Activated CD4-positive, alpha-beta T cell treated with anti-CD3 and anti-CD28 coated beads, Interleukin-2, amount 10 ng/mL, durations not matched to agents 7 days and 5 days (primary cell): ENCODE results near the gene ANKRD39. TPM values are rescaled to one million over a fixed set of nuclear protein-coding genes. Genes with fewer than 3 reads are reported as not detected.
"Not testable (repeated sequence)": the region's sequence is repeated elsewhere in the genome, so short reads cannot be mapped to it uniquely, and the experiment has no call there.

Source experiments
- CTCF ChIA-PET: fragments of 350-600 bp; sonication (Branson Sonifier 250); formaldehyde crosslinking; loops from one replicate; lab custom pipeline; 2021; ENCODE audit warnings: antibody characterized with exemption; lab: Charles Lee
- POLR2A ChIA-PET: fragments of 350-600 bp; sonication (Branson Sonifier 250); formaldehyde crosslinking; loops from one replicate; lab custom pipeline; 2021; ENCODE audit warnings: antibody characterized with exemption; lab: Charles Lee
- DNase-seq: peaks from one replicate; pipeline ENCODE4 v3.0.0-alpha.2; 2020
- H3K27ac Mint-ChIP-seq: one replicate; pipeline ENCODE4 v1.8.0; 2021; ENCODE audit warnings: mild to moderate bottlenecking, moderate library complexity, mixed read lengths
- H3K27me3 Mint-ChIP-seq: one replicate; pipeline ENCODE4 v1.8.0; 2021; ENCODE audit warnings: mixed read lengths
- H3K36me3 Mint-ChIP-seq: one replicate; pipeline ENCODE4 v1.8.0; 2021; ENCODE audit warnings: low read depth, mixed read lengths
- H3K4me1 Mint-ChIP-seq: one replicate; pipeline ENCODE4 v1.8.0; 2021; ENCODE audit warnings: mixed read lengths
- H3K4me3 Mint-ChIP-seq: one replicate; pipeline ENCODE4 v1.8.0; 2021; ENCODE audit warnings: mild to moderate bottlenecking, moderate library complexity, mixed read lengths
- H3K9me3 Mint-ChIP-seq: one replicate; pipeline ENCODE4 v1.8.0; 2021; ENCODE audit warnings: mixed read lengths
- total RNA-seq, 2 experiments: library from RNA; stranded (reverse); gene quantifications; one replicate each; pipeline ENCODE4 v1.2.3, GENCODE V29; 2021

The ANKRD39 gene
- total RNA-seq, 2 experiments from 2014 or later, result 32.8 to 35.8 TPM

- peaks cover 44% of the 10 kb centered on the region for H3K4me1 Mint-ChIP-seq
- H3K27ac Mint-ChIP-seq, result peak overlapping the region; percentile 85
- ChIA-PET POLR2A (no interaction called here), CTCF (interaction anchor here (1.0 to 4.4 kb wide), 4 partner anchors 10 to 90 kb away, joined by 3 to 39 read pairs (median 5); partner anchors contain the start of gene ANKRD39)
- DNase-seq, result no peak
- H3K36me3 Mint-ChIP-seq, result peaks cover 23% of the 10 kb centered on the region
- peaks cover 10% of the 10 kb centered on the region for H3K27me3 Mint-ChIP-seq
- peak overlapping the region; percentile 79 for H3K4me3 Mint-ChIP-seq
- H3K9me3 Mint-ChIP-seq, result no peaks in the 10 kb centered on the region
These were observed 9.4 kb upstream of the ANKRD39 start for GRCh38 chr2:96866986-96867755.

DNA sequence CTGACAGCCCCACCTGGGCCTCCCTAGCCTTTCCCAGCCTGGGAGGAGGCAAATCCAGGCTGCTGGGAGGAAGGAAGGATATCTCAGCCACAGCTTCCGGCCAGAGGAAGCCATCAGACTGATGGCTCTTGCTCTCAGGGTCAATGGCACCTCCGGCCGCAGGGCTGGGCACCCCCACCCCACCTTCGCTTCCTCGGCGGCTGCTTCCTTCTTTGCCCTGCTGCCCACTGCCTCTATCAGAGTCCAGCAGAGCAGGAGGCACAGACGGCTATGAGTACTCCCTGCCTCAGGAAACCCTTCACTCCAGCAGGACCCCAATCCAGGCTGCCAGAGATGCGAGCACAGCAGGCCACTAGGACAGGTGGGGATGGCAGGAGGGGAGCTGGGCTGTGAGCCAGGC, 8.8 kb upstream of the ANKRD39 start:
- Mint-ChIP-seq H3K27me3 (peaks cover 10% of the 10 kb centered on the region), H3K9me3 (no peaks in the 10 kb centered on the region), H3K4me1 (peaks cover 47% of the 10 kb centered on the region), H3K4me3 (peak overlapping the region; percentile 79), H3K36me3 (peaks cover 28% of the 10 kb centered on the region), H3K27ac (peak overlapping the region; percentile 54)
- ChIA-PET POLR2A (no interaction called here), CTCF (interaction anchor here (1.0 to 4.4 kb wide), 3 partner anchors 9 to 90 kb away, joined by 3 to 39 read pairs (median 3); partner anchors contain the start of gene ANKRD39)
- DNase-seq, result no peak

DNA sequence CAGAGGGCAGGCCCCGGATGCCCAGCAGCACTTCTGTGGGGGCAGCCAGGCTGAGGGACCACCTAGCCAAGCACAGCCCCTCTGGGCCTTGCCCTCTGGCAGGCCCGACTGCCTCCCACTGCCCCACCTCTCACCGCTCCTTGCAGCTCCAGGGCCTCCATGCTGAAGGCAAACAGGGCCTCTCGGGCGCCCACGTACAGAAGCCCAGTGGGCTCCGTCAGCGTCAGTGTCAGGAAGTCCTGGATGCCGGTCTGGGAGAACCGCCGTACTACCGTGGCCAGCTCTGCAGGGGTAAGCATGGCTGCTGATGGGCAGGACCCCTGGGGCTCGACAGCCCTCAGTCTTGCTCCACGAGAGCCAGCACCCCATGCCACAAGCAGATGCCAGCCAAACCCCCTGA, 8.3 kb upstream of the ANKRD39 start:
- Mint-ChIP-seq H3K9me3 (no peaks in the 10 kb centered on the region), H3K4me3 (no peak overlapping the region), H3K27ac (no peak overlapping the region), H3K27me3 (peaks cover 7% of the 10 kb centered on the region), H3K4me1 (peaks cover 44% of the 10 kb centered on the region), H3K36me3 (peaks cover 31% of the 10 kb centered on the region)
- DNase-seq, result no peak
- ChIA-PET POLR2A (no interaction called here), CTCF (interaction anchor here (4.4 kb wide), 1 partner anchor 9 kb away, joined by 39 read pairs; the partner anchor contains the start of gene ANKRD39)

GRCh38 chr2:96865654-96866053, 7.8 kb upstream of the ANKRD39 start:
- H3K27ac Mint-ChIP-seq, result peak overlapping the region; percentile 60
- ChIA-PET CTCF (interaction anchor here (1.3 to 4.4 kb wide), 2 partner anchors 8 to 89 kb away, joined by 4 to 39 read pairs; partner anchors contain the start of gene ANKRD39), POLR2A (no interaction called here)
- H3K27me3 Mint-ChIP-seq, result peaks cover 2% of the 10 kb centered on the region
- peaks cover 31% of the 10 kb centered on the region for H3K36me3 Mint-ChIP-seq
- no peaks in the 10 kb centered on the region for H3K9me3 Mint-ChIP-seq
- no peak for DNase-seq
- H3K4me3 Mint-ChIP-seq, result no peak overlapping the region
- H3K4me1 Mint-ChIP-seq, result peaks cover 40% of the 10 kb centered on the region

DNA sequence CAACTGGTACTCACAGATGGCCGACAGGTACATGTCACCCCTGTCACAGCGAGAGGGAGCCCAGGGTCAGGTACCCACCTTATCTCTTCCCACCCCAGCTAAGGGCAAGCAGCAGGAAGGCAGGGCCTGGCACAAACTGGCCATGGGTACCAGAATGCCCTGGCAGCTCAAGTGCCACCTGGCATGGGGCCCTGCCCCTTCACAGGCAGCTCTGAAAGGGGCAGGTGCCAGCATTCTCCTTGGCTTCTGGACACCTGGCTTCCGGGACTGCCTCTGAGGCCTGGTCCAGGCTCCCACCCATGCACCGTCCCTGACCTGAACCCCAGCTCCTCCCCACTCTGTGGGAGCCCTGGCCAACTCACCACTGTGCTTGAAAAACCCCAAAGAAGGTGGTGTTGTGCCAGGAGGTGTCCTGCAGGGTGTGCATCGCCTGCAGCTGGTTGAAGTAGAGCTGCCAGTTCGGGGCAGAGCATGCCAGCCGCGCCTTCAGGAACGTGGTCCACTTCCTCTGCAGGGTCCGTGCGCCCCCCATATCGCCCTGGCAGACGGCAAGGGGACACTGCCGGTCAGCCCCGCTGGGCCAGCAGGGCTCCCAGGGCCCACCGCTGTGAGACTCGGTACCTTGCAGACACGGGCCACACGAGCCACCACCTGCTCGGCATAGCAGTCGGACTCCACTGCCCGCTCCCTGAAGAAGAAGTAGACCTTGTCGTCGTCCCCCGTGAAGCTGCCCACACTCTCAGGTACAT, 6.7 kb upstream of the ANKRD39 start:
- Mint-ChIP-seq H3K9me3 (no peaks in the 10 kb centered on the region), H3K27me3 (no peaks in the 10 kb centered on the region), H3K4me3 (no peak overlapping the region), H3K36me3 (peaks cover 37% of the 10 kb centered on the region), H3K27ac (no peak overlapping the region), H3K4me1 (peaks cover 46% of the 10 kb centered on the region)
- CTCF ChIA-PET, result interaction anchor here (0.5 to 1.3 kb wide), 7 partner anchors 8 to 1947 kb away, joined by 3 to 4 read pairs (median 4); partner anchors contain the start of gene ANKRD36
- POLR2A ChIA-PET, result interaction anchor here (0.7 kb wide), 1 partner anchor 48 kb away, joined by 3 read pairs; the partner anchor contains the start of gene CNNM3
- no peak for DNase-seq

- Mint-ChIP-seq H3K9me3 (no peaks in the 10 kb centered on the region), H3K27me3 (no peaks in the 10 kb centered on the region), H3K4me3 (no peak overlapping the region), H3K27ac (peak overlapping the region; percentile 62), H3K4me1 (peaks cover 54% of the 10 kb centered on the region), H3K36me3 (peaks cover 37% of the 10 kb centered on the region)
- CTCF ChIA-PET, result interaction anchor here (0.5 to 1.1 kb wide), 4 partner anchors 7 to 1948 kb away, joined by 3 to 4 read pairs (median 4); partner anchors contain the start of gene ANKRD36
- POLR2A ChIA-PET, result interaction anchor here (0.7 kb wide), 1 partner anchor 47 kb away, joined by 3 read pairs; the partner anchor contains the start of gene CNNM3
- DNase-seq, result no peak
These were observed 5.9 kb upstream of the ANKRD39 start for GRCh38 chr2:96863575-96864342.

DNA sequence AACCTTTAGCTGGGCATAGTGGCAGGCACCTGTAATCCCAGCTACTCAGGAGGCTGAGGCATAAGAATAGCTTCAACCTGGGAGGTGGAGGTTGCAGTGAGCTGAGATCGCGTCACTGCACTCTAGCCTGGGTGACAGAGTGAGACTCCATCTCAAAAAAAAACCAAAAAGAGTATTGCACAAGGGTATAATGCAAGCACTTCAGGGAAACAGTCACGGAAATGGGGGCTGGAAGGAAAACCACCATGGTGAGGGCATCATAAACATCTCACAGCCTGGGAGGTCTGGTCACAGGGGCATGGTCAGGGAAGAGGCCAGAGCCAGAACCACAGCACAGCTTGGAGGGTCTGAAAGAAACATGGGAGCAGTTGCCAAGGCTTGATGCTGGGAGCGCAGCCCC, 5.2 kb upstream of the ANKRD39 start:
- H3K9me3 Mint-ChIP-seq, CTCF ChIA-PET: not testable (repeated sequence)

GRCh38 chr2:96861074-96861473, 3.3 kb upstream of the ANKRD39 start:
- H3K4me1 Mint-ChIP-seq, result peaks cover 45% of the 10 kb centered on the region
- H3K4me3 Mint-ChIP-seq, result no peak overlapping the region
- H3K27ac Mint-ChIP-seq, result no peak overlapping the region
- POLR2A ChIA-PET, result no interaction called here
- peaks cover 29% of the 10 kb centered on the region for H3K36me3 Mint-ChIP-seq
- CTCF ChIA-PET, result interaction anchor here (1.4 to 1.9 kb wide), 3 partner anchors 8 to 252 kb away, joined by 3 to 7 read pairs (median 6); partner anchors contain the start of gene ANKRD36
- H3K27me3 Mint-ChIP-seq, result no peaks in the 10 kb centered on the region
- DNase-seq, result no peak
- H3K9me3 Mint-ChIP-seq, result no peaks in the 10 kb centered on the region

More for the DNA sequence above, 5.2 kb upstream of the ANKRD39 start:
- H3K4me3 Mint-ChIP-seq, POLR2A ChIA-PET, H3K27me3 Mint-ChIP-seq, DNase-seq: not testable (repeated sequence)
- peaks cover 52% of the 10 kb centered on the region for H3K4me1 Mint-ChIP-seq
- peak overlapping the region; percentile 62 for H3K27ac Mint-ChIP-seq
- H3K36me3 Mint-ChIP-seq, result peaks cover 37% of the 10 kb centered on the region

DNA sequence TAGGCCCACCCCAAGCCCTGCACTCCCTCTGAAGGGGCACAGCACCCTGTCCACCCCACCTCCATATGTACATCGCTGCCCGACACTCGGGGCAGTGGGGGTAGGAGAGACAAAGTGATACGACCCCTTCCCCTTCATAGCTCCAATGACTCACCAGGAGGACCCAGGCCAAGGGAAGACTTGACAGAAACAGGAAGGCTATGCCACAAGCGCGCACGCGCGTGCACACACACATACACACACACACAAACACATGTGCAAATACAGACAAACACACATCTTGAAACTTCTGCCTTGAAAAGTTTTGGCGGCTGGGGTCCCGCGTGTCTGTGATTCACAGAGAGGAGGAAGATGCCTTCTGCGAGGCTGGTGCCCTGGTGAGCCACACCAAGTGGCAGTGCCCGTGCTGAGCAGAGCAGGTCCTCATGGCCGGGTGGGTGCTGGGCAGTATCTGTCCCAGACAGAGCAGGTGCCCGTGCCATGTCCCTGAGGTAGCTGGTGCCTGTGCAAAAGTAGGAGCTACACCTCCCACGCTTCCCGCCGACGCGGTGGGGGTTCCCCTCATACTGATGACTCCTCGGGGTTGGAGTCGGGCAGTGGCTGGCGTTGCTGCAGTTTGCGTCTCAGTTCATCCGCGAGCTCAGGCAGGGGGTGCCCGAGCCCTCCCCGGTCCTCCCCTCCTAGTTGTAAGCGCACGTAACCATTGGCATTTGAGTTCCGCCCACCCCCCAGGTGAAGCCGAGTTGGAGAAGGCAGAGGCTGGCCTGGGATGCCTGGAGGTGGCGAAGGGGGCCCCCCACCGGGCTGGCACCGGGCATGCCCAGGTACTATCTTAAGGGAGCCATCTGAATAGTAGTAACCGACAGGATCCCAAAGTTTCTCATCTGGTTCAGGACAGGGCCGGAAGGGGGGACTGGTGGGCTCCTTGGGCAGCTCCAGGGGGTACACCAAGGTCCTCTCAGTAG, 2.5 kb upstream of the ANKRD39 start:
- DNase-seq, result no peak
- Mint-ChIP-seq H3K27ac (peak overlapping the region; percentile 25), H3K4me3 (no peak overlapping the region)

DNA sequence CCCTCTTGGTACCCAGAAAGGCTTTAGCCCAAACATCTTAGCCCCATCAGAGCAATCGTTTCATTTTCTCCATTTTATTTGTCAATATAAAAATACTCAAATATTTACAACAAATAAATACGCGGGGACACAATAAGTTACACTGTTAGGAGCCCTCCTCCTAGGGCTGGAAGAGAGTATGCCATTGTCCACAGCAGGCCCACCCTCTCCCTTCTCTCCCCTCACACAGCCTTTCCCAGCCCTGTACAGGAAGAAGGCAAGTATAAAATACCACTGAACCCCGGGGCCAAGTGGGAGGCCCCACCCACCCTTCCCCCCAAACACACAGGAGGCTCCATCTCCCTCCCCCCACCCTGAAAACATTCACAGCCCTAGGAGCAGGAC, 1.9 kb upstream of the ANKRD39 start:
- peak overlapping the region; percentile 75 for H3K27ac Mint-ChIP-seq
- no peaks in the 10 kb centered on the region for H3K27me3 Mint-ChIP-seq
- DNase-seq, result no peak
- H3K4me1 Mint-ChIP-seq, result peaks cover 49% of the 10 kb centered on the region
- peaks cover 28% of the 10 kb centered on the region for H3K36me3 Mint-ChIP-seq
- peak overlapping the region; percentile 84 for H3K4me3 Mint-ChIP-seq
- no peaks in the 10 kb centered on the region for H3K9me3 Mint-ChIP-seq
- ChIA-PET POLR2A (no interaction called here), CTCF (interaction anchor here (1.6 to 1.9 kb wide), 2 partner anchors 9 to 253 kb away, joined by 6 to 7 read pairs; partner anchors contain the start of gene ANKRD36)

More for the DNA sequence above, 2.5 kb upstream of the ANKRD39 start:
- Mint-ChIP-seq H3K4me1 (peaks cover 45% of the 10 kb centered on the region), H3K36me3 (peaks cover 25% of the 10 kb centered on the region), H3K9me3 (no peaks in the 10 kb centered on the region), H3K27me3 (no peaks in the 10 kb centered on the region)
- POLR2A ChIA-PET, result no interaction called here
- CTCF ChIA-PET, result interaction anchor here (0.5 to 1.9 kb wide), 4 partner anchors 8 to 252 kb away, joined by 3 to 7 read pairs (median 4); partner anchors contain the start of gene ANKRD36

- peak overlapping the region; percentile 84 for H3K4me3 Mint-ChIP-seq
- POLR2A ChIA-PET, result no interaction called here
These were observed 1.4 kb upstream of the ANKRD39 start for GRCh38 chr2:96859099-96859649.

More at GRCh38 chr2:96859099-96859649, 1.4 kb upstream of the ANKRD39 start:
- Mint-ChIP-seq H3K27me3 (no peaks in the 10 kb centered on the region), H3K27ac (peak overlapping the region; percentile 83), H3K9me3 (no peaks in the 10 kb centered on the region), H3K36me3 (peaks cover 27% of the 10 kb centered on the region), H3K4me1 (peaks cover 50% of the 10 kb centered on the region)
- CTCF ChIA-PET, result interaction anchor here (1.6 to 3.5 kb wide), 8 partner anchors 9 to 104 kb away, joined by 7 to 39 read pairs (median 18); partner anchors contain the start of gene SEMA4C
- no peak for DNase-seq
